HT-29 (cell line): Measurements from ENCODE around the gene SARDH. TPM values are rescaled to one million over a fixed set of nuclear protein-coding genes. Genes with fewer than 3 reads are reported as not detected.

Source experiments
- DNase-seq: peaks from one replicate; pipeline ENCODE4 v3.0.0-alpha.2; 2015; ENCODE audit warnings: low spot score
- total RNA-seq: library from RNA; depleted of rRNA; stranded (reverse); fragments of >200 nt; shearing (Covaris generic); gene quantifications from 2 replicates; pipeline ENCODE4 v1.2.3, GENCODE V29; 2014

SARDH gene
- total RNA-seq, 1 experiment from 2014 or later = 2.7 TPM

GRCh38 chr9:133672503-133673257 is 65.5 kb downstream of the SARDH start:
- no peak for DNase-seq

GRCh38 chr9:133671371-133671770 is 66.8 kb downstream of the SARDH start:
- DNase-seq = no peak

GRCh38 chr9:133670466-133670865 is 67.7 kb downstream of the SARDH start:
- DNase-seq = no peak

GRCh38 chr9:133669182-133669801 is 68.9 kb downstream of the SARDH start:
- no peak for DNase-seq

GRCh38 chr9:133667759-133668450 is 70.2 kb downstream of the SARDH start:
- no peak for DNase-seq

GRCh38 chr9:133666845-133667244 is 71.3 kb downstream of the SARDH start:
- no peak for DNase-seq

GRCh38 chr9:133666387-133666786 is 71.8 kb downstream of the SARDH start:
- DNase-seq = no peak

- DNase-seq = no peak
Measured at GRCh38 chr9:133665535-133665934, 72.6 kb downstream of the SARDH start.

- no peak for DNase-seq
Measured at GRCh38 chr9:133665096-133665495, 73.1 kb downstream of the SARDH start.

- no peak for DNase-seq
Measured at GRCh38 chr9:133664173-133665050, 73.7 kb downstream of the SARDH start.

- no peak for DNase-seq
Measured at GRCh38 chr9:133661846-133662540, 76.2 kb downstream of the SARDH start.

- no peak for DNase-seq
Measured at GRCh38 chr9:133659516-133659915, 78.6 kb downstream of the SARDH start.

GRCh38 chr9:133658442-133659431 is 79.4 kb downstream of the SARDH start:
- DNase-seq = peak; percentile 39

- no peak for DNase-seq
Measured at GRCh38 chr9:133657120-133657661, 81.0 kb downstream of the SARDH start.

GRCh38 chr9:133656211-133657119 is 81.7 kb downstream of the SARDH start:
- no peak for DNase-seq

- no peak for DNase-seq
Measured at GRCh38 chr9:133655701-133656100, 82.5 kb downstream of the SARDH start.

- DNase-seq = no peak
Measured at GRCh38 chr9:133654736-133655657, 83.2 kb downstream of the SARDH start.
